Measurements from ENCODE around the gene C17orf75.
"Not testable (repeated sequence)": the region's sequence is repeated elsewhere in the genome, so short reads cannot be mapped to it uniquely, and the experiment has no call there.

C17orf75 gene

GRCh38 chr17:32341857-32342602, at the start of gene C17orf75:
TSS of gene C17orf75 (minus strand) at chr17:32342173. CDS start at chr17:32342139, 34 bp downstream.
- H3K4me1 ChIP-seq, result no peaks in the 10 kb centered on the region
- no peaks in the 10 kb centered on the region for H3K27me3 ChIP-seq (ENCODE audit: control insufficient read depth, insufficient read depth, low read length)
- peak within 1 kb of the TSS; percentile 71 for H3K4me3 ChIP-seq (ENCODE audit: low read depth, low read length)
- no peaks in the 10 kb centered on the region for H3K9me3 ChIP-seq (ENCODE audit: control insufficient read depth, low read length)
- no peak for TF ChIP-seq CTCF (IDR thresholded peaks at IDR 0.05)
- no peaks in the 10 kb centered on the region for H3K36me3 ChIP-seq (ENCODE audit: control insufficient read depth, insufficient read depth, low read length)
- peak within 1 kb of the TSS; percentile 99 for H3K4me2 ChIP-seq (ENCODE audit: low read length)
- no peaks in the 10 kb centered on the region for H3K79me2 ChIP-seq
- H2AFZ ChIP-seq, result peak within 1 kb of the TSS; percentile 72
- no peak within 1 kb of the TSS for H3K9ac ChIP-seq
- H3K27ac ChIP-seq, result peak within 1 kb of the TSS; percentile 65

- no peaks in the 10 kb centered on the region for H3K27me3 ChIP-seq (ENCODE audit: control insufficient read depth, insufficient read depth, low read length)
- no peaks in the 10 kb centered on the region for H3K4me1 ChIP-seq
- H3K36me3 ChIP-seq (ENCODE audit: control insufficient read depth, insufficient read depth, low read length), result no peaks in the 10 kb centered on the region
- H2AFZ ChIP-seq, result no peak overlapping the region
- H3K4me3 ChIP-seq (ENCODE audit: low read depth, low read length), result no peak overlapping the region
- H3K4me2 ChIP-seq (ENCODE audit: low read length), result no peak overlapping the region
- H3K79me2 ChIP-seq, result no peaks in the 10 kb centered on the region
- no peak for TF ChIP-seq CTCF (IDR thresholded peaks at IDR 0.05)
- H3K27ac ChIP-seq, result no peak overlapping the region
- H3K9ac ChIP-seq, result no peak overlapping the region
- no peaks in the 10 kb centered on the region for H3K9me3 ChIP-seq (ENCODE audit: control insufficient read depth, low read length)
These were observed 46.9 kb upstream of the C17orf75 start for GRCh38 chr17:32388613-32389459.

GRCh38 chr17:32388128-32388527, 46.2 kb upstream of the C17orf75 start:
- not testable (repeated sequence) for H3K27me3 ChIP-seq (ENCODE audit: control insufficient read depth, insufficient read depth, low read length); H2AFZ ChIP-seq; H3K4me3 ChIP-seq (ENCODE audit: low read depth, low read length); H3K4me2 ChIP-seq (ENCODE audit: low read length); H3K4me1 ChIP-seq; H3K9ac ChIP-seq; H3K36me3 ChIP-seq (ENCODE audit: control insufficient read depth, insufficient read depth, low read length); H3K27ac ChIP-seq; H3K79me2 ChIP-seq; H3K9me3 ChIP-seq (ENCODE audit: control insufficient read depth, low read length)

GRCh38 chr17:32386844-32387243, 44.9 kb upstream of the C17orf75 start:
- Histone ChIP-seq H2AFZ (no peak overlapping the region), H3K27me3 (ENCODE audit: control insufficient read depth, insufficient read depth, low read length) (no peaks in the 10 kb centered on the region), H3K9ac (no peak overlapping the region), H3K79me2 (no peaks in the 10 kb centered on the region), H3K9me3 (ENCODE audit: control insufficient read depth, low read length) (no peaks in the 10 kb centered on the region), H3K4me3 (ENCODE audit: low read depth, low read length) (no peak overlapping the region), H3K4me1 (no peaks in the 10 kb centered on the region), H3K4me2 (ENCODE audit: low read length) (no peak overlapping the region), H3K36me3 (ENCODE audit: control insufficient read depth, insufficient read depth, low read length) (no peaks in the 10 kb centered on the region), H3K27ac (no peak overlapping the region)
- TF ChIP-seq CTCF (IDR thresholded peaks at IDR 0.05), result no peak

- Histone ChIP-seq H3K9ac (no peak overlapping the region), H3K27ac (no peak overlapping the region), H3K79me2 (no peaks in the 10 kb centered on the region), H3K4me2 (ENCODE audit: low read length) (no peak overlapping the region), H3K4me3 (ENCODE audit: low read depth, low read length) (no peak overlapping the region), H2AFZ (no peak overlapping the region), H3K4me1 (no peaks in the 10 kb centered on the region), H3K9me3 (ENCODE audit: control insufficient read depth, low read length) (no peaks in the 10 kb centered on the region), H3K27me3 (ENCODE audit: control insufficient read depth, insufficient read depth, low read length) (no peaks in the 10 kb centered on the region), H3K36me3 (ENCODE audit: control insufficient read depth, insufficient read depth, low read length) (no peaks in the 10 kb centered on the region)
- TF ChIP-seq CTCF (IDR thresholded peaks at IDR 0.05), result no peak
These were observed 44.0 kb upstream of the C17orf75 start for GRCh38 chr17:32385971-32386370.
